Measurements from ENCODE around the gene BUB1B.

BUB1B gene

DNA sequence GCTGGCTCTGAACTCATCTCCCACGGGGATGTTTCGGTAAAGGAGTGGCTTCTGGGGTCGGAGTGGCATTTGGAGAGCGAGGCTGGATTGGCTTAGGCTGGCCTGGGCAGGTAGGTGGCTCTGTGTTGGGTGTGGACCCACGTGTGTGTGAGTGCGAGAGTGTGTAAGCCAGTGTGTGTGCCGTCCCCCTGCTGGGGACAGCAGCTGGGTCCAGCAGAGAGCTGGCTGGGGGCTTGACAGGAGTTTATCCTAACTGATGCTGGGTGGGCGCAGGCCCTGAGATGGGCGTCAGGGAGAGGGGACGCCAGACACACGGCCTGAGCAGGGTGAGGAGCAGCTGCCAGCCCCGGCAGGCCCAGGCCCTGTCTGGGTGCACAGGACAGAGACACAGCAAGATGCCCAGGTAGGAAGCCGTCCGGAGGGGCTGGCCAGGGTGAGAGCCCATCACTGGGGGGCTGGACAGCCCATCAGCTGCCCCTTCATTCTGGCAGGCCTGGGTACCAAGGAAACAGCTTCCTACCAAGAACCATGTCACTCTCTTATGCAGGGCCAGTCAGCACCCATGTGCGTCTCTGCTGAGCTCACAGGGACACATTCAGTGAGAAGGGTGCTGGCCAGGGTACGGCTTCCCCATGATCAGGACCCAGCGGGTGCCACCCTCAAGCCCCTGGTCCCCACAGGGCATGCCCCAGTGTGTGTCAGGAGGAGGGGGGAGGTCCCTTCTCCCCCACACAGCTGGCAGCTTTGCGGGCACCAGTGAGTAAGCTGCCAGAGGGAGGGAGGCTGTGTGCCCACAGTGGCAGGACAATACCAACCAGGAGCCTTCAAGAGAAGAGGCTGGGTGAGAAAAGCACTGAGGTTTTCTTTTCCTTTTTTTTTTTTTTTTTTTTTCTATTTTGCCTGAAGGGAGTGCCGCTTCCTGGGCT is 79.1 kb downstream of the BUB1B start:
- DNase-seq (ENCODE audit: low read depth in 2 of 2) = no peak

DNA sequence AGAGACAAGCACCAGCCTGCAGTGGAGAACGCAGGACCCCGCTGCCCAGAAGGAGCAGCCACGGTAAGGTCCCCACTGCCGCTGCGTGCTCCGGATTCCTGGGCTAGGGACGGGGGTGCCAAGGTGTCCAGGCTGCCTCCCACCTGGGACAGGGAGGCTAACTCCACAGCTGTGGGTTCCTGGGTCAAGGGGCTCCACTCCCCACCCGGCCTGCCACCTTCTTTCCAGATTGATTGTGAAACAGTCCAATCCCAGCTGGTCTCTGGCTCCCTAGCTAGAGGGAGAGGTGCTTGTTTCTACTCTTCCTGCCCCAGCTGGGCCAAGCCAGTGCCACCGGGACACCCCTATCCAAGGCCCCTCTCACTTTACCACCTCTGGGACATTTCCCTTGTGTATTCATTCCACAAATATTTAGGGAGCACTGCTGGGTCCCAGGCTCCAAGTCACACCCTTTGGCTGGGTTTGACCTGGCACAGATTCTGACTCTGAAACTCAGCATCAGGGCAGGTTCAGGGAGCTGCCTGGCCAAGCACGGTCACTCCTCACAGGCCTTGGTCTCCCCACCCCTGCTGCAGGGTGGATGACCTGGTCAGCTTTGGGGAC is 79.9 kb downstream of the BUB1B start:
- DNase-seq (ENCODE audit: low read depth in 2 of 2) = no peak

DNA sequence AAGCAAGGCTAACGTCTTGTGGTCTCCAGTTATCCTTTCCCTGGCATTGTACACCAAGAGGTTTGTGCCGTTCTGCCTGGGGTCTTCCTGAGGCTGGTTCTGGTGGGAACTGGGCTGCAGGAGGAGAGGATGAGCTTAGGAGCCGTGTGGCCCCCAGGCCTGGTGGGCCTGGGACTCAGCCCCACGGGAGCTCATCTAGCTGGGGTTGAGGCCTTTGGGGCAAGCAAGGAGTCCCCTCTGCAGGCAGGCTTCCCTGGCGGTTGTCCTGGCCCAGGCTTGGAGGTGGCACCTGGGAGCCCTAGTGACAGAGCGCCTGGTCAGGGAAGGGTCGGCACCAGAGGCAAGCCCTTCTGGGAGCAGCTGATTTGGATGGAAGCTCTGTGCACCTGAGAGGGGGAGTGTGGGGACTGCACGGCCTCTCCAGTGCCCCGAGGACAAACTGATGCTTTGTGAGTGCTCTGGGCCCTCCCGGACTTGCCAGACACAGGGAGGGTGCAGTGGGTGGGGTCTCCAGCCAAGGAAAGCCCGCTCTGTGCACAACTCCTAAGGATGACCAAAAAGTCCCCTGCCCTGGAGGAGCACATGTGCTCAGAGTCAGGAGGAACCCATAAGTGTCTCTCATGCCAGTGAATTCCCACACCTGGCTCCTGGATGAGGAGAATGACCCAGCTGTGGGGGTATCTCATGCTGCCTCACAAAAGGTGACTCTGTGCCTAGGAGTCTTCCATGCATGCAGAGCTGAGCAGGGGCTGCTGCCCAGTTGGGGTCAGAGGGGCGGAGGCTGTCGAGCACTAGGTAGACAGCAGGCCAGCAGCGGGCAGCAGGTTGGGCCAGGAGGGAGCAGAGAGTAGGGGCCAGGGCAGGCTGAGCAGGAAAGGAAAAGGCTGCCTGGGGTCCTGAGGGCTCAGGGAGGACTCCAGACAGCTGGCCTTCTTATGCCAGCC is 80.7 kb downstream of the BUB1B start:
- DNase-seq (ENCODE audit: low read depth in 2 of 2) = no peak

DNA sequence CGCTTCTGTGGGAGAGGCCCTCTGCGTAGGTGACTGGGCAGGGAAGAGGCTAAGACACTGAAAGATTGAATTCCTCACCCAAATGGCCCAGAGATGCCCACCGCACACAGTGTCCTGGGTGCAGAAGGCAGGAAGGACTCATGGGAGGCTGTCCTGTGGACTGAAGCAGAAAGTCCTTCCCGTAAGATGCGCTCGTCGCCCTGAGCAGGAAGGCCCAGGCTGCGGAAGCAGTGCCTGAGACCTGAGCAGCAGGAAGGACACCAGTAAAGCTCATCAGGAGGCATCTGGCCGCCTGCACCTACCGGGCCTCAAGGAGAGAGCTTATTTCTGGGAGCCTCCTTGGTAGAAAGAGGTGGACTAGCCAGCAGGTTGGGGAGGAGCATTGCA is 81.3 kb downstream of the BUB1B start:
- no peak for DNase-seq (ENCODE audit: low read depth in 2 of 2)

DNA sequence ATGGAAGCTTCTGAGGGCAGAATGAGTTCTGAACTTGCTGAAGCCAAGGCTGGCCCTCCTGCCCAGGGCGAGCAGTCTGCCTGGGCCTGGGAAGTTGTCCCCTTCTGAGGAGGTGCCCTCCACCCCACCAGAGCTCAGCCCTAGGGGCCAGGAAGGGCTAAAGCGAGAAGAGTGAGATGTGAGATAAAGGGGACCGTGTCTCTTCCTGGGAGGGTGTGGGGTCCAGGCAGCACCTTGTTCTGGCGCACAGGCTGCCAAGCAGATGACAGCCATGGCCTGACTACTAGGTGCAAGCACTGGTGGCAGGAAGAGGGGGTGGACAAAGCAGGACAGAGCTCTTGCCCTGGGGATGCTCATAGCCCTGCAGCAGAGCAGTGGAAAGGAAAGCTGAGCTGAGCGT is 81.7 kb downstream of the BUB1B start:
- DNase-seq (ENCODE audit: low read depth in 2 of 2) = no peak

DNA sequence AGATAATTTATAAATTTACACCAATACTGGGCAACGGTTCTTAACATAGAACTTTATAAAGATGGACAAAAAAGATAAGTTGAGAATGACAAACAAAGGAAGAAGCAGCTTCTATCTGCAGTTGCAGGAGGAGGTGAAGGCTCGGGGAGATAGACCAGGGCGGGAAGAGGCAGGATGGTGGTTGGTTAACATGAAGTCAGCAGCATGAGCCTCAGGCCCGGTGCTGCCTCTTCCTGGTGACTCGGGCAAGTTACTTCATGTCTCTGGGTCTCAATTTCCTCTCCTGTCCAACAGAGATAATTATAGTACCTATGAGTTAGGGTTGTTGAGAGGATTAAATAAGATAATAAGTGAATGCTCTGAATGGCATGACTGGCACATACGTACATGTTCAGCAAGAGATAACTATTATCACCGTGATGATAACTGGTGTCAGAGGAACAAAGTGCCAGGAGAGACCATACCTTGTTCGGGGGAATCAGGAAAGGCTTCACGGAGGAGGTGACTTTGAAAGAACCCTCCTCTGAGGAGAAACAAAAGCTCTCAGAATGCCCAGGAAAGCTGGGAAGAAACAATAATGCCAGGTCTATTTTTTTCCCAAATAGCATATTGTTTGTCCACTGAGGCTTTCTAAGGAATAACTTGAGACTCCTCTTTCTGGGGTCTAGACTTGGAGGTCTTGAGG is 82.4 kb downstream of the BUB1B start:
- DNase-seq (ENCODE audit: low read depth in 2 of 2) = no peak

DNA sequence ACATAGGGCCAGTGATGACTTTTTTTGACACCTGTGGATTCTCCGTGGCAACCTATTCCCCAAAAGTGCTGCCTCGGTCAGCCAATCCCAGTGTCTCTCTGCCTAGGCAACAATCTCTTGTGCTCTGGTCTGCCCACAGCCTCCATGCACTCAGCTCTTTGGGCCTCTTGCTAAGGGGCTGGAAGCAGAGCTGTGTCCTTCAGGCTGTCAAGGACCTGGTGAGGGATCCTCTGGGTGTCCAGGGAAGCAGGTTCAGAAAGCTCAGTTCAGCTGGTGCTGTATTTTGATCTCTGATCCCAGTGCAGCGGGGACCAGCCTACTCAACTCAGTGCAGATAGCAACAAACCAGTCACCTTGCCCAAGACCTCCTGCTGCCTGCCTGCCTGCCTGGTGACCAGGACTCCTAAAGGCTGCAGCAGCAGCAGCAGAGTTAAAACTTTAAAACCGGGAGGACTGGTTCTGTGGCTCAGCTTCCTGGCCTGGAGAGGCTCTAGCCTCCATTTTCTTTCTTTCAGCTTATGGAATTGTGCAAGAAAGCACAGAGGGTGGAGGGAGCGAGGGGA is 84.2 kb downstream of the BUB1B start:
- no peak for DNase-seq (ENCODE audit: low read depth in 2 of 2)

DNA sequence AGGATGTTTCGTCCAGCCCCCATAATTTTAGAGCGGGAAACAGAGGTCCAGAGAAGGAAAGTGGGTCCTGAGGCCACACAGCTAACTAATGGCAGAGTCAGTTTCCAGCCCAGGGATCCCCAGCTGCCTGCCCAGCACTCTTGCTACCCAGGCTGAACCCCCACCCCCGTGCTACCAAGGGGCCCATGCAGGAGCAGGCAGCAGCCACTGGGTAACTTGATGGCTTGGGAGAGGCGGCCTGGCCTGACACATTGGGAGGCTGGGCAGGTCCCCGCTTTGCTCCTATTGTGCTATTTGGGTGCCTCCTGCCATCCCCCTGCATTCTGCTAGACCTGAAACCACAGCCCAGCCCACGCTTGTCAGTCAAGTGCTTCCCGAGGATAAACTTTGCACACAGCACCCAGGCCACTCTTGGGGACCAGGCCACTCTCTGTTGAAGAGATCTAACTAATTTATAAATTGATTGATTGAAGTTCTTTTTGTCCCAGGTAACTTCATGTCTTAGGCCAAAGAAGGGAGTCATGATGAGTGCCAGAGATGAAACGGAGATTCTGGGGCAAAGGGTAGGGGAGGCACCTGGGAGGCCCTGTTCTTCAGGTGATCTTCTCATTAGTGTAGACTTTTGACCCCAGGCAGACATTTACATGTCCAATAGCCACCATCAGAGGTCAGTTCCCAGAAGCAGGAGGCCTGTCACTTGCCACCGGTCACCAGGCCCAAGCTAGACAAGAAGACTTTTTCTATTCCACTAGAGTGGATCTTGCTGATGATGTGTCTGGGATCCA is 85.0 kb downstream of the BUB1B start:
- no peak for DNase-seq (ENCODE audit: low read depth in 2 of 2)

DNA sequence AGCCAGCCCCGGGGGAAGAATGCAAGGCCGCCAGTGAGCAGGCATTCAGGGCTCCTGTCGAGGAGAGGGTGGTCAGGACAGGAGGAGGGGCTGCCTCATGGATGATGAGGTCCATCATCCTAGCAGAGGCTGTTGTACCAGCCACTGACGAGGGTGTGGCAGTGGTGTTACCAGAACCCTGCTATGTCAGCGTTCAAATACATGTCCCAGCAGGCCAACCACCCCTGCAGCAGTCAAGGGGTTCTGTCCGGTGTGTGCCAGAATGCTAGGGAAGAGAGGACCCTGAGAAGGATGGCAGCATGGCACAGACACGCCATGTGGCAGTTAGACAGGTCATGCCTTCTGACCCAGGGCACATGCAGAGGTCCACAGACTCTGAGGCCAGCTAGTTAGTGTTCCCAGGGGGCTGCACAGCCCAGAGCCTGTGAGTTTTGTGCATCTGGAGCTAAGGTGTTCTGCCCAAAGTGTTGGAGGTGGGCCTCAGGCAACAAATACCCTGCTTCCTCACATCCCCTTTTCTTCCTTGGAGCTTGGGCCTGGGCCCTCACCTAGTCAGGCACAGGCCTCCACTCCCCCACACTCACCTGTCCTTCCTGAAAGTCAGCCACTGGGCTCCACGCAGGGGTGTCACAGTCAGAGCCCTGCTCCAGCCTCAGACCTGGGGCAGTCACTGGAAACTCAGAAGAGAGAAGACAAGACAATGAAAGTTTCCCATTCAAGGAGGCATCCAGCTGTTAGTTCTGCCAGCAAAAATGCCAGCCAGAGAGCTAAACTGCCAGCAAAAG is 85.8 kb downstream of the BUB1B start:
- no peak for DNase-seq (ENCODE audit: low read depth in 2 of 2)

DNA sequence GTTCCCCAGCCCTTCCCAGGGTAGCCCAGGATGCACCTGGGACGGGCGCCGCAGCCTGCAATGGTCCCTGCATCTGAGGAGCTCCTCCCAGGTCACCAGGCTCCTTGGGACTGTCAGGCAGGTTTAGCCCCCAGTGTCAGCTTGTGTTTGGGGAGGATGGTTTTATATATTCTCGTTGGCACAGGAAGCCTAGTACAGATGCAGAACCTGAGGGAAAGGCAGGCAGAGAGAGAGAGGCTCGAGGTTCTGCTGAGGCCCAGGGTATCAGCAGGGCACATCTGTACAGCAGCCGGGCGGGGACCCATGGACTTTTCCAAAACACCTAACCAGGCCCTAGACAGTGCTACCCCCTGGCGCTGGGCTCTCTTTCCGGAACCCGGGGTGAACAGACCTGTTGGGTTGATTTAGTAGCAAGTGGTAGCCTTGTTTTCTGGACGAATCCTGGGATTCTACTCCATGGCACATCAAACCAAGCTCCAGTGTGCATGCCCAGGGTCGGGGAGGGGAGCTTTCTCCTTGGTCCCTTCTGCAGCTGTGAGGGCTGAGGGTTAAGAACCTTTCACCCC is 86.6 kb downstream of the BUB1B start:
- no peak for DNase-seq (ENCODE audit: low read depth in 2 of 2)

DNA sequence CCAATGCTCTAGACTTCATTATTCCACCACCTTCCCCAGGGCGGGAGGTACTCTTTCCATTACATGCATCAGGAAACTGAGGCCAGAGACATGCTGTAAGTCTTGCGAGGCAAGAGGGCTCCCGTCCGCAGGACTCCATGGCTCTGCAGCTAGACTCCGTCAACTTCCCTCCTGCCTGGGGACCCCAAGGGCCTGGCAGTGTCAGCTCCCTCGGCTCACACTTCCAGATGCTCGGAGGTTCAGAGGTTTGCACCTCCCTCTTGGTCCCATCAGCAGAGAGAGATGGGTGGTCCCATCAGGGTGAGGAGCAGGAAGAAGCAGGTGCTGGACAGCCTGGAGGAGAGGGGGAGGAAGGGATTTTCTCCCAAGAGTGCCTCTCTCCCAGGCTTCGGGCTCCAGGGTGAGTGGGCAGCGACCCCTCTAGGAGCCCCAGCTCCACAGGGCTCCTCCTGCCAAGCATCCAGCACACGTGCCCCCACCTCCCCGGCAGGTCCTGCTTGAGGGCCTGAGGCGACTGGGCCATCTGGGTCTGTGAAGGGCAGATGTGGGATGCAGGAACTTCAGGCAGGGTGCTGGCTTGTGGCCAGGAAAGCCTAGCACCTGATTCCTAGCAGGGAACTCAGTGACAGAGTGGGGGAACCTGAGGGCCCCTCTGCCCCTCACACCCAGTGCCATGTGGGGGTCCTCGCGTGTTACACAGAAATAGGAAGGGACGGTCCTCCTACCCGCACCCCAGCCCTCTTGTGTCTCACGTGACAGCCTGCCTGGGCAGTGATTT is 87.3 kb downstream of the BUB1B start:
- no peak for DNase-seq (ENCODE audit: low read depth in 2 of 2)

DNA sequence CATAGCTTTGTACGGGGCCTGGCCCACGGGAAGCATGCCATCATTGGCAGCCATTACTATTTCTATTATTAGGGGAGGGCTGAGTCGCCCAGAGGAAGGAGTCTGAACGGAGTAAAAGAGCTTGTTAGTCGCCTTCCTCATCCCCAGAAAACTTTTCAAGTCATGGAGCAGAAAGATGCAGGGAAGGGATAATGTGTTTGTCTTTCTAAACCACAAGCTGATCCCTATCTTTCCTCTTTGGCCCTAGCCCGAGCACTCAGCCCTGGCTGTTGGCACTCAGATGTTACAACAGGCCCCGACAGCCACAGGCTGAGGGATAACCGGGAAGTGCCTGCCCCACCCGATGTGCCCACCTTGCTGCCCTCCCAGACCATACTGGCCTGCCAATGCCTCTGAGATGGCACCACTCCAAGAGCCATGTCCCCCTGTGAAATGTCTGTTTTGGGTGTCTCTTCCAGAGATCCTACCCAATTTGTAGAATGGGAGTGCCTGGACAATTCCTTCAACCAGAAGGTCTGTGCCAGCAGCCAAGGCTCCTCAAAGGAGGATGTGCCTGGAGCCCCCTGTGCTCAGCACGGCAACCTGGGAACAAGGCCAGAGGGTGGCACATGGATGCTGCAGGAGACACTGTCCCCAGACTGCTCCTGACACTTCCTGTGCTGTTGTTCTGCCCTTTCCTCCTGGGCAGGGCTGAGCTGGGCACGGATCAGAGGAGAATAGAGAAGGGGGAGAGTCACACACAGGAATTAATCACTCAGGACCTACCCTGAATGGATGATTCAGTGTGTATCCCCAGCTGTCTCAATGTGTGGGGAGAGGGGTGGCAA is 88.8 kb downstream of the BUB1B start:
- no peak for DNase-seq (ENCODE audit: low read depth in 2 of 2)

DNA sequence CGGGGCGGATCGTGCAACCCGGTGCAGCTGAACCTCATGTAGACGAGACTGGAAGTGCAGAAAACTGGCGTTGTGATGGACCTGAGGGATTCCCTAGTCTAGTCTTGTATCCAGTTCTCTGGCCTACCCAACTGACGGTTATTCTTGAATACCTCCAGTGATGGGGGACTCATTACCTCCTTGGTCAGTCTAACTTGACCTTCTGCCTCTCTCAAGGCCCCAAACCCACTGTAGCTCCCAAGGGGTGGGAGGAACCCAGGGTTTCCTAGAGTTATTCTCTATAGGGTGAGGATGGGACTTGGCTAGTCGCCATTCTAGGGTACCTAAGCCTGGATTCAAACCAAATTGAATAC is 89.4 kb downstream of the BUB1B start:
- DNase-seq (ENCODE audit: low read depth in 2 of 2) = no peak

DNA sequence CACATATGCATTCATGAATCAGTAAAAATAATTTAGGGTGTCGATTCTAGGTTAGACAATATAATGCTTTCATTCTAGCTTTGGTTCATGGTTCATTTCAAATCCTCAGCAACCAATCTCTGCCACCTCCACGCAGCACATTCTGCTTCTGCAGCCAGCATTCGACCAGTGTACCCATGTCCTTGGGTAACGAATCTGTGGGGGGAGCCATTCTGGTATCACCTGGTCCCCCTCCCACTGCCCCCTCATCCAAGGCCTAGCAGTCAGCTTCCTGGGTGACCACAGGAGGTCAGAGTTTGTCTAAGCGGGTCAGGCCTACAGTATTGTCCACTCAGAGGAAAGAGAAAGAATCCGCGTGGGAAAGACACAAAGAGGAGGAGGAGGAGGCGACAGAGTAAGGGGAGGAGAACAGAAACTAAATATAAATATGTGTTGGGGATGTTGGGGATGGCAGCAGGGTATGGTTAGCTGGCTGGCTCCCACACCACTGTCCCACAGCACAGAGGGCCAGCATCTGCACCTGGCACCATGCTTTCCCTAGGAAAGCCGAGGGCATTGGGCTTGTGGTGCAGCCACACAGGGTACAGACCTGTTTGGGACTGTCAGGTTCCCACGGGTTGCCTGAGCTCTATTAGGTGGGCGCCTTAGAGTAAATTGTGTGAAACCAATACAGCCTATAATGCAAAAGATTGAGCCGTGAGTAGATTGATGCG is 90.1 kb downstream of the BUB1B start:
- DNase-seq (ENCODE audit: low read depth in 2 of 2) = no peak

DNA sequence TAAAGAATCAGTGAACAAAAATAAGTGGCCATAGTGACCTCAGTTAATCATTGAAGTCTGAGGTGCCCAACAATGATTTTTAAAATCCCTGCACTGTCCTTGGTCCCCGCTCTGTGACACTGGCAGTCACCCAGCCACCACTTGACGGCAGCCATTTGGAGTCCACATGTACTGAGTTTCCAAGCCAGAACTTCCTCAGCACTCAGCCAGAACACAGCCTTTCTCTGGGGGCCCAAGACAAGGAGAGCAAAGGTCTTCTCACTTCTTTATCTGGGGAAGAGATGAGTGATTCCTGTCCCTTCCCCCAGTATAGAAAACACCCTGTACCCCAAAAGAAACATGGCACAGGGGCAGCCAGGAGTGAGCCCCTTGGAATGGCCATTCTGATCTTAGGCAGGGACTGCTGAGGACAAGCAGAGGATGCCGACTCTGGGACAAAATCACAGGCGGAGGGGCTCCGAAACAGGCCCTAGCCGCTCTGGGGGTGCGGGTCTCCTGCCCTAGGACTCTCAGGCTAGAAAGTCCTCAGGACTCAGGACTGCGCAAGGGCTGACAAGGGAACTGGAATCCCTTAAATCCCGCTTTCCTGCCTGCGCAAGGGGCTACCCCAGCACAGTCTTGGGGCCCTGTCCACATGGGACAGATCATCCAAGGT is 90.7 kb downstream of the BUB1B start:
- no peak for DNase-seq (ENCODE audit: low read depth in 2 of 2)

DNA sequence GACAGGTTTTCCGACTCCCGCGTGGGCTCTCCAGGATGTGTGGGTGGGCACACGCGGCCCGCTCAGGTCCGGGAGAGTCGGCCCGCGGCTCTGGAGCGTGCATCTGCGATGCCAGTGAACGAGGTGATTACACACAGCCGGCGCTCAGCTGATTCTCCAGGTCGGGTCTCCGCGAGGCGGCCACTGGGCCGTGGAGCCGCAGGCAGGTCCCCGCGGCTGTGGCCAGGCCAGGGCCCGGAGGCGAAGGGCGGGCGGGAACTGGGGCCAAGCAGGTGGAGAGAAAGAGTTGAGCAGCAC is 91.2 kb downstream of the BUB1B start:
- no peak for DNase-seq (ENCODE audit: low read depth in 2 of 2)

All from stimulated activated CD4-positive, alpha-beta T cell treated with anti-CD3 and anti-CD28 coated beads, Interleukin-1b, Interleukin-23, amount 100 ng/mL, for 4 hours (primary cell).